Adrenal gland (tissue), 5 donors: ENCODE measurements around the gene DPP10.

Experiments
- CTCF ChIP-seq, 6 experiments: fragments of 450-650 bp in 4 of 6; fragments of 200-600 bp in 2 of 6; sonication (generic) in 1 of 6; IDR thresholded peaks; 1 replicate in 5 of 6; 2 replicates in 1 of 6; pipeline versions ENCODE4 v1.5.1 to v1.8.0; 2016 to 2021; ENCODE audit warnings: antibody characterized with exemption in 6 of 6, mild to moderate bottlenecking in 2 of 6, moderate library complexity in 1 of 6
- POLR2A ChIP-seq, 2 donors: fragments of 450-650 bp; IDR thresholded peaks; one replicate each; pipeline ENCODE4 v1.6.1; 2017; ENCODE audit warnings: antibody characterized with exemption in 2 of 2, mild to moderate bottlenecking in 2 of 2, moderate library complexity in 1 of 2
- donor health status: DM: no; HTN: no; CAD: no.

- TF ChIP-seq CTCF (IDR thresholded peaks at IDR 0.05) (no peak), POLR2A (IDR thresholded peaks at IDR 0.05) (no peak)
These were observed 1181.9 kb downstream of the DPP10 start for GRCh38 chr2:115624332-115624731.
